ENCODE measurements around the gene GLE1. TPM values are rescaled to one million over a fixed set of nuclear protein-coding genes. Genes with fewer than 3 reads are reported as not detected.

GLE1 gene
- total RNA-seq, 1 experiment from 2014 or later = 38.1 TPM

- peak; percentile 55 to 66 for DNase-seq
- Histone ChIP-seq H3K27me3 (no peaks in the 10 kb centered on the region), H3K9me3 (replicated peaks) (no peaks in the 10 kb centered on the region), H3K27ac (peak overlapping the region; percentile 49), H3K4me1 (peaks cover 24% of the 10 kb centered on the region), H3K36me3 (no peaks in the 10 kb centered on the region), H3K4me3 (peak overlapping the region; percentile 99)
Measured at GRCh38 chr9:128552744-128553440, 48.4 kb downstream of the GLE1 start.

GRCh38 chr9:128553728-128554127 lies 49.2 kb downstream of the GLE1 start:
- peak in 1 of 2 experiments; percentile 14 for DNase-seq
- Histone ChIP-seq H3K9me3 (replicated peaks) (no peaks in the 10 kb centered on the region), H3K27me3 (no peaks in the 10 kb centered on the region), H3K27ac (peak overlapping the region; percentile 86; the same call in 1 of the 2 replicates), H3K4me3 (peak overlapping the region; percentile 99), H3K4me1 (peaks cover 33% of the 10 kb centered on the region), H3K36me3 (no peaks in the 10 kb centered on the region)

GRCh38 chr9:128554155-128554862 lies 49.8 kb downstream of the GLE1 start:
- peak; percentile 94 for DNase-seq
- no peaks in the 10 kb centered on the region for H3K9me3 ChIP-seq (replicated peaks)
- no peaks in the 10 kb centered on the region for H3K36me3 ChIP-seq
- no peaks in the 10 kb centered on the region for H3K27me3 ChIP-seq
- H3K27ac ChIP-seq = peak overlapping the region; percentile 86
- peak overlapping the region; percentile 99 for H3K4me3 ChIP-seq
- peaks cover 38% of the 10 kb centered on the region for H3K4me1 ChIP-seq

- peak overlapping the region; percentile 99 for H3K4me3 ChIP-seq
- DNase-seq = peak; percentile 57 to 61
- peaks cover 40% of the 10 kb centered on the region for H3K4me1 ChIP-seq
- H3K27ac ChIP-seq = peak overlapping the region; percentile 86
- no peaks in the 10 kb centered on the region for H3K27me3 ChIP-seq
- H3K36me3 ChIP-seq = no peaks in the 10 kb centered on the region
- no peaks in the 10 kb centered on the region for H3K9me3 ChIP-seq (replicated peaks)
Measured at GRCh38 chr9:128555180-128555721, 50.7 kb downstream of the GLE1 start.

GRCh38 chr9:128556276-128556675 lies 51.8 kb downstream of the GLE1 start:
- Histone ChIP-seq H3K4me1 (peaks cover 36% of the 10 kb centered on the region), H3K9me3 (replicated peaks) (no peaks in the 10 kb centered on the region), H3K36me3 (no peaks in the 10 kb centered on the region), H3K4me3 (no peak overlapping the region), H3K27me3 (no peaks in the 10 kb centered on the region), H3K27ac (no peak overlapping the region)
- no peak for DNase-seq

GRCh38 chr9:128556926-128557634 lies 52.6 kb downstream of the GLE1 start:
- H3K27ac ChIP-seq = no peak overlapping the region
- H3K4me1 ChIP-seq = peaks cover 34% of the 10 kb centered on the region
- H3K27me3 ChIP-seq = no peaks in the 10 kb centered on the region
- no peak overlapping the region for H3K4me3 ChIP-seq
- H3K9me3 ChIP-seq (replicated peaks) = no peaks in the 10 kb centered on the region
- no peak for DNase-seq
- no peaks in the 10 kb centered on the region for H3K36me3 ChIP-seq

GRCh38 chr9:128558431-128559310 lies 54.2 kb downstream of the GLE1 start:
- Histone ChIP-seq H3K4me3 (peak overlapping the region; percentile 33), H3K9me3 (replicated peaks) (no peaks in the 10 kb centered on the region), H3K4me1 (peaks cover 34% of the 10 kb centered on the region), H3K27ac (peak overlapping the region; percentile 67), H3K36me3 (no peaks in the 10 kb centered on the region), H3K27me3 (no peaks in the 10 kb centered on the region)
- peak; percentile 94 to 97 for DNase-seq

- Histone ChIP-seq H3K4me3 (no peak overlapping the region), H3K27me3 (no peaks in the 10 kb centered on the region), H3K36me3 (peaks cover 31% of the 10 kb centered on the region), H3K9me3 (replicated peaks) (no peaks in the 10 kb centered on the region), H3K4me1 (no peaks in the 10 kb centered on the region), H3K27ac (no peak overlapping the region)
- no peak for DNase-seq
Measured at GRCh38 chr9:128565578-128565977, 61.1 kb downstream of the GLE1 start.

- peak in 1 of 2 experiments; percentile 43 for DNase-seq
- H3K4me1 ChIP-seq = no peaks in the 10 kb centered on the region
- H3K4me3 ChIP-seq = no peak overlapping the region
- peaks cover 55% of the 10 kb centered on the region for H3K36me3 ChIP-seq
- H3K27ac ChIP-seq = no peak overlapping the region
- no peaks in the 10 kb centered on the region for H3K27me3 ChIP-seq
- no peaks in the 10 kb centered on the region for H3K9me3 ChIP-seq (replicated peaks)
Measured at GRCh38 chr9:128568470-128569078, 64.1 kb downstream of the GLE1 start.

GRCh38 chr9:128575469-128575868 lies 71.0 kb downstream of the GLE1 start:
- Histone ChIP-seq H3K27me3 (no peaks in the 10 kb centered on the region), H3K4me3 (no peak overlapping the region), H3K27ac (no peak overlapping the region), H3K4me1 (no peaks in the 10 kb centered on the region; the same call in 1 of the 2 replicates), H3K9me3 (replicated peaks) (no peaks in the 10 kb centered on the region), H3K36me3 (peaks cover 82% of the 10 kb centered on the region)
- DNase-seq = no peak

GRCh38 chr9:128575916-128576315 lies 71.4 kb downstream of the GLE1 start:
- DNase-seq = no peak
- Histone ChIP-seq H3K9me3 (replicated peaks) (no peaks in the 10 kb centered on the region), H3K4me3 (no peak overlapping the region), H3K4me1 (no peaks in the 10 kb centered on the region; the same call in 1 of the 2 replicates), H3K27ac (no peak overlapping the region), H3K36me3 (peaks cover 86% of the 10 kb centered on the region), H3K27me3 (no peaks in the 10 kb centered on the region)

- no peak for DNase-seq
- Histone ChIP-seq H3K4me1 (no peaks in the 10 kb centered on the region; the same call in 1 of the 2 replicates), H3K27me3 (no peaks in the 10 kb centered on the region), H3K9me3 (replicated peaks) (no peaks in the 10 kb centered on the region), H3K27ac (no peak overlapping the region), H3K4me3 (no peak overlapping the region), H3K36me3 (peaks cover 86% of the 10 kb centered on the region)
Measured at GRCh38 chr9:128577206-128577605, 72.7 kb downstream of the GLE1 start.

- no peak for DNase-seq
- Histone ChIP-seq H3K4me3 (no peak overlapping the region), H3K4me1 (no peaks in the 10 kb centered on the region; the same call in 1 of the 2 replicates), H3K27ac (no peak overlapping the region), H3K9me3 (replicated peaks) (no peaks in the 10 kb centered on the region), H3K27me3 (no peaks in the 10 kb centered on the region), H3K36me3 (peaks cover 93% of the 10 kb centered on the region)
Measured at GRCh38 chr9:128579194-128579593, 74.7 kb downstream of the GLE1 start.

Measured in SJCRH30 (cell line).